K562 (cell line): ENCODE data around the gene MTMR12. TPM values are rescaled to one million over a fixed set of nuclear protein-coding genes. Genes with fewer than 3 reads are reported as not detected.

Experiments used
- BRF1 ChIP-seq: IDR thresholded peaks from 3 replicates; pipeline ENCODE4 v1.6.1; 2011; ENCODE audit warnings: borderline replicate concordance, mild to moderate bottlenecking; ENCODE audit not compliant: insufficient read length; ENCODE audit errors: extremely low read depth
- CBX3 ChIP-seq, 2 experiments: IDR thresholded peaks; 1 replicate in 1 of 2; 2 replicates in 1 of 2; pipeline ENCODE4 v1.6.1; 2012; ENCODE audit warnings: inconsistent platforms in 2 of 2, low read length in 2 of 2, borderline replicate concordance in 1 of 2, control low read depth in 1 of 2
- KDM4B ChIP-seq, 2 experiments: fragments of 450-650 bp in 1 of 2; sonication (generic) in 1 of 2; IDR thresholded peaks; 2 replicates each; pipeline ENCODE4 v1.6.1; 2016 to 2017; ENCODE audit warnings: borderline replicate concordance in 2 of 2, antibody characterized with exemption in 1 of 2, low read depth in 1 of 2, mild to moderate bottlenecking in 1 of 2
- MYC ChIP-seq, 2 experiments: fragments of 250-450 bp in 1 of 2; sonication (Bioruptor Pico) in 1 of 2; IDR thresholded peaks; 2 replicates each; pipeline versions ENCODE4 v1.5.1 to v1.6.1; 2012 to 2021; ENCODE audit warnings: low read depth in 2 of 2, borderline replicate concordance in 1 of 2, improper control_type of control experiment in 1 of 2, low read length in 1 of 2, mild to moderate bottlenecking in 1 of 2, moderate library complexity in 1 of 2
- NFATC3 ChIP-seq: fragments of 450-650 bp; IDR thresholded peaks from 2 replicates; pipeline ENCODE4 v1.6.1; 2017; ENCODE audit warnings: mild to moderate bottlenecking
- NFIX ChIP-seq: fragments of 250-450 bp; sonication (Bioruptor Pico); IDR thresholded peaks from 2 replicates; pipeline ENCODE4 v1.4.0; 2020; ENCODE audit warnings: low read depth, mild to moderate bottlenecking, moderate library complexity
- NUFIP1 ChIP-seq: fragments of 450-650 bp; IDR thresholded peaks from 2 replicates; pipeline ENCODE4 v1.6.1; 2018; ENCODE audit not compliant: partially characterized antibody
- PPARD ChIP-seq: fragments of 250-450 bp; sonication (Bioruptor Pico); IDR thresholded peaks from 2 replicates; pipeline ENCODE4 v1.8.0; 2022; ENCODE audit warnings: inconsistent platforms, mild to moderate bottlenecking, moderate library complexity
- RFX5 ChIP-seq: IDR thresholded peaks from 2 replicates; pipeline ENCODE4 v1.6.1; 2011; ENCODE audit warnings: low read depth, mild to moderate bottlenecking, improper control_type of control experiment, low read length
- SIX5 ChIP-seq, 2 experiments: IDR thresholded peaks; 2 replicates each; pipeline ENCODE4 v1.6.1; 2011; ENCODE audit warnings: low read length in 2 of 2, borderline replicate concordance in 1 of 2, low read depth in 1 of 2, mild to moderate bottlenecking in 1 of 2, moderate library complexity in 1 of 2; ENCODE audit not compliant: insufficient read depth in 1 of 2
- SMARCA4 ChIP-seq: fragments of 450-650 bp; IDR thresholded peaks from 2 replicates; pipeline ENCODE4 v1.6.1; 2016
- SMARCA5 ChIP-seq: fragments of 450-650 bp; IDR thresholded peaks from 2 replicates; pipeline ENCODE4 v1.6.1; 2016
- TAL1 ChIP-seq: fragments of 450-650 bp; IDR thresholded peaks from 2 replicates; pipeline ENCODE4 v1.6.1; 2016; ENCODE audit warnings: mild to moderate bottlenecking
- XRCC5 ChIP-seq: fragments of 200-400 bp; formaldehyde crosslinking; IDR thresholded peaks from 2 replicates; pipeline ENCODE4 v1.6.1; 2017; ENCODE audit warnings: low read depth, mild to moderate bottlenecking, low read length
- ZNF24 ChIP-seq: fragments of 450-650 bp; IDR thresholded peaks from 2 replicates; pipeline ENCODE4 v1.6.1; 2016
- polyA plus RNA-seq, 8 experiments: library from polyadenylated mRNA; depleted of rRNA in 4 of 8; stranded (reverse) in 5 of 8; unstranded in 3 of 8; fragments of >200 nt; fragmentation: Nextera tagmentation in 2 of 8; fragmentation: Illumina TruSeq in 1 of 8; extraction: Ambion mirVana in 2 of 8; extraction: Trizol in 1 of 8; gene quantifications; 2 replicates each; pipeline versions ENCODE4 v1.2.1 to v1.2.3, GENCODE V29; 2011 to 2014; ENCODE audit warnings: inconsistent platforms in 1 of 8, missing spikeins in 1 of 8
- total RNA-seq, 7 experiments: library from RNA; depleted of rRNA in 6 of 7; stranded (reverse); fragments of >200 nt in 6 of 7; fragmentation: Illumina TruSeq in 2 of 7; extraction: Trizol in 2 of 7; gene quantifications; 2 replicates each; pipeline versions ENCODE4 v1.2.1 to v1.2.3, GENCODE V29; 2011 to 2021; ENCODE audit warnings: low replicate concordance in 1 of 7
- TF ChIP-seq, protein P1 (sequence below): fragments of 250-450 bp; sonication (Bioruptor Pico); IDR thresholded peaks from 2 replicates; pipeline ENCODE4 v1.5.0; 2021; ENCODE audit warnings: mild to moderate bottlenecking, borderline replicate concordance
- TF ChIP-seq, protein P2 (sequence below): fragments of 250-450 bp; sonication (Bioruptor Pico); IDR thresholded peaks from 2 replicates; pipeline ENCODE4 v1.4.0; 2020; ENCODE audit warnings: mild to moderate bottlenecking, moderate library complexity
- TF ChIP-seq, protein P3 (sequence below): sonication (generic); formaldehyde crosslinking; IDR thresholded peaks from 2 replicates; pipeline ENCODE4 v1.8.1; 2023; ENCODE audit warnings: mild to moderate bottlenecking, missing genetic modification reagents
- TF ChIP-seq, protein P4 (sequence below): fragments of 250-450 bp; sonication (Bioruptor Pico); IDR thresholded peaks from 2 replicates; pipeline ENCODE4 v1.8.0; 2022; ENCODE audit warnings: moderate library complexity, mild to moderate bottlenecking, inconsistent platforms
- TF ChIP-seq, protein P5 (sequence below): sonication (generic); formaldehyde crosslinking; IDR thresholded peaks from 2 replicates; pipeline ENCODE4 v1.8.0; 2022; ENCODE audit warnings: mild to moderate bottlenecking, missing genetic modification reagents

The MTMR12 gene
- total and polyA plus RNA-seq, 9 of the 15 experiments (the other 6 are each of a cell fraction or from before 2014, with no cell fraction given): 4.0 to 28.7 (median 17.1) TPM

DNA sequence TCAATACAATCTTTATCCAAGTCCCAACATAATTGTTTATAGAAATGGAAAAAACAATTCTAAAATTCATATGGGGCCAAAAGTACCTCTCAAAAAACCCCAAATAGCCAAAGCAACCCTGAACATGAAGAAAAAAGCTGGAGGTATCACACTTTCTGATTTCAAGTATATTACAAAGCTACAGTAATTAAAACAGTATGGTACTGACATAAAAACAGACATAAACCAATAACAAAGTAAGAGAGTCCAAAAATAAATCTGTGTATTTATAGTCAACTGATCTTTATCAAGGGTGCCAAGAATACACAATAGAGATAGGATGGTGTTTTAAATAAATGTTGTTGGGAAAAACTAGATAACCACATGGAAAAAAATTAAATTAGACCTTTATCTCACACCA is 125.1 kb downstream of the MTMR12 start (continued):
- TF ChIP-seq, protein P1, sequence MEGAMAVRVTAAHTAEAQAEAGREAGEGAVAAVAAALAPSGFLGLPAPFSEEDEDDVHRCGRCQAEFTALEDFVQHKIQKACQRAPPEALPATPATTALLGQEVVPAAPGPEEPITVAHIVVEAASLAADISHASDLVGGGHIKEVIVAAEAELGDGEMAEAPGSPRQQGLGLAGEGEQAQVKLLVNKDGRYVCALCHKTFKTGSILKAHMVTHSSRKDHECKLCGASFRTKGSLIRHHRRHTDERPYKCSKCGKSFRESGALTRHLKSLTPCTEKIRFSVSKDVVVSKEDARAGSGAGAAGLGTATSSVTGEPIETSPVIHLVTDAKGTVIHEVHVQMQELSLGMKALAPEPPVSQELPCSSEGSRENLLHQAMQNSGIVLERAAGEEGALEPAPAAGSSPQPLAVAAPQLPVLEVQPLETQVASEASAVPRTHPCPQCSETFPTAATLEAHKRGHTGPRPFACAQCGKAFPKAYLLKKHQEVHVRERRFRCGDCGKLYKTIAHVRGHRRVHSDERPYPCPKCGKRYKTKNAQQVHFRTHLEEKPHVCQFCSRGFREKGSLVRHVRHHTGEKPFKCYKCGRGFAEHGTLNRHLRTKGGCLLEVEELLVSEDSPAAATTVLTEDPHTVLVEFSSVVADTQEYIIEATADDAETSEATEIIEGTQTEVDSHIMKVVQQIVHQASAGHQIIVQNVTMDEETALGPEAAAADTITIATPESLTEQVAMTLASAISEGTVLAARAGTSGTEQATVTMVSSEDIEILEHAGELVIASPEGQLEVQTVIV (CRISPR knock-in tag): no peak
- TF ChIP-seq ZNF24 (no peak), BRF1 (no peak), PPARD (CRISPR knock-in tag) (no peak), SMARCA5 (peak; percentile 84; the same call in 1 of the 2 replicates), CBX3 (IDR thresholded peaks at IDR 0.05; ENCODE audit: borderline replicate concordance in 1 of 2, low read length in 2 of 2) (peak in 1 of 2 experiments; percentile 92; a peak in 2 of 3 replicates), NFIX (CRISPR knock-in tag) (no peak), NUFIP1 (no peak), TAL1 (no peak), RFX5 (no peak), KDM4B (IDR thresholded peaks at IDR 0.05; ENCODE audit: borderline replicate concordance in 2 of 2, low read depth in 1 of 2) (no peak), SMARCA4 (no peak), XRCC5 (no peak), MYC (IDR thresholded peaks at IDR 0.05; ENCODE audit: low read depth, low read length) (no peak), MYC (CRISPR knock-in tag; IDR thresholded peaks at IDR 0.05; ENCODE audit: borderline replicate concordance, low read depth) (no peak), NFATC3 (no peak), SIX5 (IDR thresholded peaks at IDR 0.05; ENCODE audit: borderline replicate concordance in 1 of 2, insufficient read depth in 1 of 2, low read depth in 1 of 2, low read length in 2 of 2) (no peak)
- TF ChIP-seq, protein P2, sequence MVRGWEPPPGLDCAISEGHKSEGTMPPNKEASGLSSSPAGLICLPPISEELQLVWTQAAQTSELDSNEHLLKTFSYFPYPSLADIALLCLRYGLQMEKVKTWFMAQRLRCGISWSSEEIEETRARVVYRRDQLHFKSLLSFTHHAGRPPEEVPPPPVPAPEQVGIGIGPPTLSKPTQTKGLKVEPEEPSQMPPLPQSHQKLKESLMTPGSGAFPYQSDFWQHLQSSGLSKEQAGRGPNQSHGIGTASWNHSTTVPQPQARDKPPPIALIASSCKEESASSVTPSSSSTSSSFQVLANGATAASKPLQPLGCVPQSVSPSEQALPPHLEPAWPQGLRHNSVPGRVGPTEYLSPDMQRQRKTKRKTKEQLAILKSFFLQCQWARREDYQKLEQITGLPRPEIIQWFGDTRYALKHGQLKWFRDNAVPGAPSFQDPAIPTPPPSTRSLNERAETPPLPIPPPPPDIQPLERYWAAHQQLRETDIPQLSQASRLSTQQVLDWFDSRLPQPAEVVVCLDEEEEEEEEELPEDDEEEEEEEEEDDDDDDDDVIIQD (CRISPR knock-in tag): no peak
- TF ChIP-seq, protein P3, sequence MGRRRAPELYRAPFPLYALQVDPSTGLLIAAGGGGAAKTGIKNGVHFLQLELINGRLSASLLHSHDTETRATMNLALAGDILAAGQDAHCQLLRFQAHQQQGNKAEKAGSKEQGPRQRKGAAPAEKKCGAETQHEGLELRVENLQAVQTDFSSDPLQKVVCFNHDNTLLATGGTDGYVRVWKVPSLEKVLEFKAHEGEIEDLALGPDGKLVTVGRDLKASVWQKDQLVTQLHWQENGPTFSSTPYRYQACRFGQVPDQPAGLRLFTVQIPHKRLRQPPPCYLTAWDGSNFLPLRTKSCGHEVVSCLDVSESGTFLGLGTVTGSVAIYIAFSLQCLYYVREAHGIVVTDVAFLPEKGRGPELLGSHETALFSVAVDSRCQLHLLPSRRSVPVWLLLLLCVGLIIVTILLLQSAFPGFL (CRISPR knock-in tag): no peak
- TF ChIP-seq, protein P4, sequence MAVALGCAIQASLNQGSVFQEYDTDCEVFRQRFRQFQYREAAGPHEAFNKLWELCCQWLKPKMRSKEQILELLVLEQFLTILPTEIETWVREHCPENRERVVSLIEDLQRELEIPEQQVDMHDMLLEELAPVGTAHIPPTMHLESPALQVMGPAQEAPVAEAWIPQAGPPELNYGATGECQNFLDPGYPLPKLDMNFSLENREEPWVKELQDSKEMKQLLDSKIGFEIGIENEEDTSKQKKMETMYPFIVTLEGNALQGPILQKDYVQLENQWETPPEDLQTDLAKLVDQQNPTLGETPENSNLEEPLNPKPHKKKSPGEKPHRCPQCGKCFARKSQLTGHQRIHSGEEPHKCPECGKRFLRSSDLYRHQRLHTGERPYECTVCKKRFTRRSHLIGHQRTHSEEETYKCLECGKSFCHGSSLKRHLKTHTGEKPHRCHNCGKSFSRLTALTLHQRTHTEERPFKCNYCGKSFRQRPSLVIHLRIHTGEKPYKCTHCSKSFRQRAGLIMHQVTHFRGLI (CRISPR knock-in tag): no peak
- TF ChIP-seq, protein P5, sequence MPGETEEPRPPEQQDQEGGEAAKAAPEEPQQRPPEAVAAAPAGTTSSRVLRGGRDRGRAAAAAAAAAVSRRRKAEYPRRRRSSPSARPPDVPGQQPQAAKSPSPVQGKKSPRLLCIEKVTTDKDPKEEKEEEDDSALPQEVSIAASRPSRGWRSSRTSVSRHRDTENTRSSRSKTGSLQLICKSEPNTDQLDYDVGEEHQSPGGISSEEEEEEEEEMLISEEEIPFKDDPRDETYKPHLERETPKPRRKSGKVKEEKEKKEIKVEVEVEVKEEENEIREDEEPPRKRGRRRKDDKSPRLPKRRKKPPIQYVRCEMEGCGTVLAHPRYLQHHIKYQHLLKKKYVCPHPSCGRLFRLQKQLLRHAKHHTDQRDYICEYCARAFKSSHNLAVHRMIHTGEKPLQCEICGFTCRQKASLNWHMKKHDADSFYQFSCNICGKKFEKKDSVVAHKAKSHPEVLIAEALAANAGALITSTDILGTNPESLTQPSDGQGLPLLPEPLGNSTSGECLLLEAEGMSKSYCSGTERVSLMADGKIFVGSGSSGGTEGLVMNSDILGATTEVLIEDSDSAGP (CRISPR knock-in tag): no peak
